HUDEP-2 (cell line): ENCODE data around the gene SWT1.
"Not testable (repeated sequence)": the region's sequence is repeated elsewhere in the genome, so short reads cannot be mapped to it uniquely, and the experiment has no call there.

Experiments
- DNase-seq, 76 experiments: peaks; one replicate each; lab custom pipeline; 2025; ENCODE audit not compliant: unreplicated experiment in 76 of 76; lab: John Stamatoyannopoulos, UW

Gene SWT1

DNA sequence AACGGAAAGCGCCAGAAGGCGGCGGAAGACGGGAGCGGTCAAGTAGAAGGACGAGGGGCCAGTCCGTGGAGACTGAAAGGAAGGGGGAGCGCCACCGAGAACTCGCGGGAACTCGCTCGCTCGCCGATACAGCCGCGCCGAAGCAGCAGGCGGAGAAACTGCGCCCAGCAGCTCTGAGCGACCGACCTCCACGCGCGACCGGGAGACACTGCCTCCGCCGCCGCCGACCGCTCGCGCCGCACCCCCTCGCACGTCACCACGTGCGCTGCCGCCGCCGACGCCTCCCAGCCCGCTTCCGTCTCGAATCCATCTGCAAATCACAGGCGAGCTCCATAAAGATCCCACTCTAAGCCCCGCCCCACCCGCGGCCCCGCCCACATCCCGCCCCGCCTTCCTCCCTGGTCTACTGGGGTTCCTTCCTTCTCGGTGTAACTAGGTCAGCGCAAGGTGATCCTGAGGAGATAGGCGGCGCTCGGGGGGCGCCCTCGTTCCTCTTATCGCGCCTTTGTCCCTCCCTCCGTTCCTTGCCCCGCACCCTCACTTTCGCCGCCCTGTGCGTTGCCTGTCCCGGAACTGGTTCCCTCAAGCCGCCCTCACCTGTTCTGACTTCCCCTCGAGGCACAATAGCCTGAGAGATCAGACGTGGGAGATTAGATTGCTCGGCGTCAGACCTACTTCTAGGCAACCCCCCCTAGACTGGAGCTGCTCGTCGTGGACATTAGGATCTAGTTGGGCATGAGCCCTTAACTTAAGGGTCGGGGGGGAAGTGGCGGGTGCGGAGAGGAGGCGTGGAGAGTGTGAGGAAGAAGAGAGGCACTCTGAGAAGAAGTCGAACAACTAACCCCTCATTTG, 160.3 kb downstream of the SWT1 start, which contains the start of gene IVNS1ABP:
IVNS1ABP (minus strand) TSS at position 210 of the 852 bp plus-strand sequence. CDS start 7,750 bp downstream, outside the sequence.
- DNase-seq = peak; percentile 25 to 98 (median 93)

GRCh38 chr1:185317886-185318310, 160.9 kb downstream of the SWT1 start:
- DNase-seq = peak in 13 of 76 experiments; percentile 7 to 59 (median 34)

- DNase-seq = no peak
Observed at GRCh38 chr1:185318431-185319138, 161.6 kb downstream of the SWT1 start.

- no peak for DNase-seq
Observed at GRCh38 chr1:185319139-185319475, 162.1 kb downstream of the SWT1 start.

DNA sequence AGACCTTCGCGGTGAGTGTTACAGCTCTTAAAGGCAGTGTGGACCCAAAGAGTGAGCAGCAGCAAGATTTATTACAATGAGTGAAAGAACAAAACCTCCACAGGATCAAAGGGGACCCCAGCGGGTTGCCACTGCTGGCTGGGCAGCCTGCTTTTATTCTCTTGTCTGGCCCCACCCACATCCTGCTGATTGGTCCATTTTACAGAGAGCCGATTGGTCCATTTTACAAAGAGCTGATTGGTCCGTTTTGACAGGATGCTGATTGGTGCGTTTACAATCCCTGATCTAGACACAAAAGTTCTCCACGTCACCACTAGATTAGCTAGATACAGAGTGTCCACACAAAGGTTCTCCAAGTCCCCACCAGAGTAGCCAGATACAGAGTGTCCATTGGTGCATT, 164.1 kb downstream of the SWT1 start:
- DNase-seq = not testable (repeated sequence)

DNA sequence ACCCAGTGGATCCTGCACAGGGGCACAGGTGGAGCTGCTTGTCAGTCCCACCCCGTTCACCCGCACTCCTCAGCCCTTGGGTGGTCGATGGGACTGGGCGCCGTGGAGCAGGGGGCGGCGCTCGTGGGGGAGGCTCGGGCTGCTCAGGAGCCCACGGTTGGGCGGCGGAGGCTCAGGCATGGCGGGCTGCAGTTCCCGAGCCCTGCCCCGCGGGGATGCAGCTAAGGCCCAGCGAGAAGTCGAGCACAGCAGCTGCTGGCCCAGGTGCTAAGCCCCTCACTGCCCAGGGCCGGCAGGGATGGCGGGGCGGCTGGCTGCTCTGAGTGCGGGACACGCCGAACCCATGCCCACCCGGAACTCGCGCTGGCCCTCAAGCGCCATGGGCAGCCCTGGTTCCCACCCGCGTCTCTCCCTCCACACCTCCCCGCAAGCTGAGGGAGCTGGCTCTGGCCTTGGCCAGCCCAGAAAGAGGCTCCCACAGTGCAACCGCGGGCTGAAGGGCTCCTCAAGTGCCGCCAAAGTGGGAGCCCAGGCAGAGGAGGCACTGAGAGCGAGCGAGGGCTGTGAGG, 164.8 kb downstream of the SWT1 start:
- not testable (repeated sequence) for DNase-seq

DNA sequence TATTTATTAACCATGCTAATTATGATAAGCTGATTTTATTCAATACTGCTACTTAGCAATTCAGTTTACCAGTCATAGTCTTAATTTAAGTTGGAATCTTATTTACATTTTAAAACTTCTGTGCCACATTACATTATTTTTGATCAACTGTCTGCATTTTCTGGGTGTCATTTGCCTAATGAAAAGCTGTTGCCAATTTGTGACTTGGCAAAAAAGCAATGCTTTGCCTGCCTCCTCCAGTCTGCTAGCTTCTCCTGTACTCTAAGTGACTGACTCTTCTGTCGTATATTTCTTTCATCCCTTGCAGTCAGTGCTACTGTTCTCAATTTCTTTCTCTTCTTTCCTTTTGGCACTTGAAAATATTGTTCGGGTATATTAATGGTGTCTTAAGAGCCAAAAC, 165.7 kb downstream of the SWT1 start:
- no peak for DNase-seq

- no peak for DNase-seq
Observed at GRCh38 chr1:185324118-185324517, 167.2 kb downstream of the SWT1 start.

DNA sequence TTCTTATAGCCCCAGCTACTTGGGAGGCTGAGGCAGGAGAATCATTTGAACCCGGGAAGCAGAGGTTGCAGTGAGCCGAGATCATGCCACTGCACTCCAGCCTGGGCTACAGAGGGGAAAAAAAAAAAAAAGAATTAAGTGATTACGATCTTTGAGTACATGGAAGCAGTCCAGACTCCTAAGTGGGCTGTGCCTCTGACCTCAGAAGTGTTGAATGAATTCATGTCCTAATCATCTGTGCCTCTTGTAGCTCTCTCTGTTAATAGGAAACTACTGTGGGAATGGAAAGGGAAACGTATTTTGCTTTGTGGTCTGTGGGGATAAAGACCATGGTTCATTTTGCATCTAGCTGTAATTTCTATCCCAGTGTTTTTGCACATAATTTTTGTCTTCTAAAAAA, 168.4 kb downstream of the SWT1 start:
- peak in 33 of 76 experiments; percentile 3 to 67 (median 20) for DNase-seq

GRCh38 chr1:185328255-185328654, 171.3 kb downstream of the SWT1 start:
- DNase-seq = no peak

DNA sequence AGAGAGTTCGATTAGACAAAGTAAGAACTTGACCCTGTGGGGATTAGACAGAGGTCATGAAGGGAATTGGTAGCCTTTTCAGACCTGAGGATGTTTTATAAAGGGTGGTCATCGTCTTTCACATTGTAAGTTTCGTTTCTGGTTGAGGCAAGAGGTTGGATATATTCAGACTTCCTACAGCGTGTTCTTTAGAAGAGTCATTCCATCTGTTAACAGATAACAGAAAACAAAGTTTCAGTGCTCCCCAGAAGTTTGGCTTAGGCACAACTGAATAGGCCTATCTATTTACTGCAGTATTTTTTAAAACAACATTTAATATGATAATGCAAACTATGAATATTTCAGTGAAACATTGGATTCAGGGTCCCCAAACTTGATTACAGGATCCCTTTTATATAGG, 177.2 kb downstream of the SWT1 start:
- no peak for DNase-seq

DNA sequence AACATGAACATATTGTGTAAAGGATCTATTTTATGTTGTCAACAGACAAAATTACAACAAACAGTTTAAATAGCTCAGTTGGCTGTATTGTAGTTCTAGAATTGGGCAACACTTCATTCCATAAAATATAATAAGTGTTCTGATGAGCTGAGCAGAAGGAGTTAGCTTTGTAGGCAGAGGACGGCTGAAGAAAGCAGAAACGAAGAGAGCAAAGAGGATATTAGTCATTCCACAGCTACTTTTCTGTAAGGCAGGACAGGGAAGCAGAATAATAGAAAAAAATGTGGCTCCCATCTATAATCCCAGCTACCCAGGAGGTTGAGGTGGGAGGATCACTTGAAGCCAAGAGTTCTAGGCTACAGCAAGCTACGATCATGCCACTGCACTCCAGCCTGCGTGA, 180.3 kb downstream of the SWT1 start:
- DNase-seq = no peak

DNA sequence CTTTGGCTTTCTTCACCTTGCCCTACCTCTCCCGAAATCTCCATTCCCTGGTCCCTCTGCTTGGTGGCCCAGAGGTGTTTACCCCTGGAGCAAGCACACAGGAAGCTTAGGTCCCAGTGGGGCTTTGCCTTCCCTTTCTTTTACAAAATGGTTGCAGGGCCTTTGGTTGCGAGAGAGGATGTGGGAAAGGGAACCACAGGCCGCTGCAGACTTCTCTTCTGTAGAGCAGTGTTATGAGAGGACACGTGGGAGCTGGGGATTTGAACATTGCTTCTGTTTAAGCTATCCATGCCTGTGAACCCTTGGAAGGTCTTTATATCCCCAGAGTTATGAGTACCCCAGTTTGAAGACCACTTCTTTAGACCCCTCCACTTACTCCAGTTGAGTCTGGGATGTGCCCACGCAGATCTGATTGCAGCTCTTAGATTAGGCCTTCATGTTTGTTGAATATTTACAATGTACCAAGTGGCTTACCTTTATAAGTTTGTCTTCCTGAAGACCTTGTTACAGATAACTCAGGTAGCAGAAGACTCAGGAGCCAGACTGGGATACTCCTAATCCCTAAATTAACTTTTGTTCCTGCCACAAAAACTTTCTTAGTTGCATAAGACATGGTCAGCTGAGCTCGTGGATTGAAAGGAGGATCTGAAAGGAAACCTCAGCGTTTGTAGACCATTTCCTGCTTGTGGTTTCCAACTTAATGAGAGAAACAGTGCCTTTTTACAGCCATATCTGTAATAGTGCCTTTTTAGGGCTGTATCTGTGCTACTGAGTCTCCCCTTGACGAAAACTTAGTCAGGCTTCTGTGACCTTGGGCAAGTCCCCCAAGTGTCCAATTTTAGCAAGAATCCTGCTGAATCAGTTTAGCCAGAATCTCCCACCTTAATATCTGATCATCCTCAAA, 182.0 kb downstream of the SWT1 start:
- no peak for DNase-seq

GRCh38 chr1:185341196-185341781, 184.3 kb downstream of the SWT1 start:
- no peak for DNase-seq
